NT2/D1 (cell line): Measurements from ENCODE around the gene NPAS3.

Source experiments
- DNase-seq: peaks from one replicate; pipeline ENCODE4 v3.0.0-alpha.2; 2011; ENCODE audit warnings: low read depth, low spot score
- H3K27me3 ChIP-seq: 2 replicates; pipeline ENCODE4 v1.6.0; 2011; ENCODE audit warnings: mild to moderate bottlenecking; ENCODE audit not compliant: insufficient read length, insufficient read depth
- H3K36me3 ChIP-seq: 2 replicates; pipeline ENCODE4 v1.6.1; 2011; ENCODE audit warnings: mild to moderate bottlenecking, low read length, mixed read lengths; ENCODE audit not compliant: insufficient read depth, insufficient read length
- H3K4me1 ChIP-seq: 2 replicates; pipeline ENCODE4 v1.5.1; 2011; ENCODE audit not compliant: insufficient read depth, insufficient read length
- H3K4me3 ChIP-seq: 2 replicates; pipeline ENCODE4 v1.5.1; 2011; ENCODE audit warnings: low read depth; ENCODE audit not compliant: insufficient read length
- H3K9ac ChIP-seq: 2 replicates; pipeline ENCODE4 v1.6.0; 2011; ENCODE audit warnings: low read depth; ENCODE audit not compliant: insufficient read length
- H3K9me3 ChIP-seq: 2 replicates; pipeline ENCODE4 v1.5.1; 2011; ENCODE audit warnings: mild to moderate bottlenecking, low read length; ENCODE audit not compliant: insufficient read depth
- SUZ12 ChIP-seq: IDR thresholded peaks from 2 replicates; pipeline ENCODE4 v1.6.1; 2011; ENCODE audit not compliant: insufficient read length, insufficient read depth; ENCODE audit errors: extremely low read depth
- YY1 ChIP-seq: IDR thresholded peaks from 2 replicates; pipeline ENCODE4 v1.6.1; 2011; ENCODE audit not compliant: insufficient read length, insufficient read depth
- ZNF274 ChIP-seq: IDR thresholded peaks from 2 replicates; pipeline ENCODE4 v1.6.1; 2011; ENCODE audit warnings: mild to moderate bottlenecking, low read depth, low read length

Gene NPAS3

GRCh38 chr14:33477797-33478196, 539.1 kb downstream of the NPAS3 start:
- no peak overlapping the region for H3K9ac ChIP-seq
- H3K27me3 ChIP-seq: no peaks in the 10 kb centered on the region
- H3K9me3 ChIP-seq: no peaks in the 10 kb centered on the region; the same call in 1 of the 2 replicates
- no peaks in the 10 kb centered on the region for H3K36me3 ChIP-seq
- H3K4me1 ChIP-seq: no peaks in the 10 kb centered on the region
- DNase-seq: no peak
- no peak overlapping the region for H3K4me3 ChIP-seq
- no peak for TF ChIP-seq YY1
- no peak for TF ChIP-seq ZNF274
- TF ChIP-seq SUZ12: no peak

- TF ChIP-seq ZNF274 (no peak), SUZ12 (no peak), YY1 (no peak)
- no peaks in the 10 kb centered on the region for H3K27me3 ChIP-seq
- no peak overlapping the region for H3K4me3 ChIP-seq
- no peaks in the 10 kb centered on the region; the same call in 1 of the 2 replicates for H3K9me3 ChIP-seq
- DNase-seq: no peak
- H3K4me1 ChIP-seq: no peaks in the 10 kb centered on the region
- H3K36me3 ChIP-seq: no peaks in the 10 kb centered on the region
- no peak overlapping the region for H3K9ac ChIP-seq
Measured at GRCh38 chr14:33480071-33480886, 541.6 kb downstream of the NPAS3 start.

- Histone ChIP-seq H3K9ac (no peak overlapping the region), H3K36me3 (no peaks in the 10 kb centered on the region), H3K4me3 (no peak overlapping the region), H3K27me3 (no peaks in the 10 kb centered on the region), H3K9me3 (no peaks in the 10 kb centered on the region; the same call in 1 of the 2 replicates), H3K4me1 (no peaks in the 10 kb centered on the region)
- DNase-seq: no peak
- no peak for TF ChIP-seq ZNF274
- TF ChIP-seq YY1: no peak
- no peak for TF ChIP-seq SUZ12
Measured at GRCh38 chr14:33480887-33481184, 542.2 kb downstream of the NPAS3 start.

- TF ChIP-seq YY1 (no peak), SUZ12 (no peak), ZNF274 (no peak)
- no peaks in the 10 kb centered on the region for H3K9me3 ChIP-seq
- H3K9ac ChIP-seq: no peak overlapping the region
- no peak for DNase-seq
- H3K27me3 ChIP-seq: no peaks in the 10 kb centered on the region
- no peak overlapping the region for H3K4me3 ChIP-seq
- no peaks in the 10 kb centered on the region for H3K4me1 ChIP-seq
- no peaks in the 10 kb centered on the region for H3K36me3 ChIP-seq
Measured at GRCh38 chr14:33483110-33483509, 544.4 kb downstream of the NPAS3 start.

GRCh38 chr14:33483541-33483940, 544.9 kb downstream of the NPAS3 start:
- DNase-seq: no peak
- TF ChIP-seq YY1 (no peak), SUZ12 (no peak), ZNF274 (no peak)
- no peaks in the 10 kb centered on the region for H3K36me3 ChIP-seq
- no peaks in the 10 kb centered on the region for H3K4me1 ChIP-seq
- no peak overlapping the region for H3K4me3 ChIP-seq
- no peaks in the 10 kb centered on the region for H3K9me3 ChIP-seq
- no peak overlapping the region for H3K9ac ChIP-seq
- H3K27me3 ChIP-seq: no peaks in the 10 kb centered on the region

- H3K36me3 ChIP-seq: no peaks in the 10 kb centered on the region
- H3K4me1 ChIP-seq: no peaks in the 10 kb centered on the region
- DNase-seq: no peak
- H3K9ac ChIP-seq: no peak overlapping the region
- TF ChIP-seq ZNF274: no peak
- no peak for TF ChIP-seq SUZ12
- no peak for TF ChIP-seq YY1
- H3K27me3 ChIP-seq: no peaks in the 10 kb centered on the region
- no peak overlapping the region for H3K4me3 ChIP-seq
- no peaks in the 10 kb centered on the region for H3K9me3 ChIP-seq
Measured at GRCh38 chr14:33484264-33484663, 545.6 kb downstream of the NPAS3 start.

GRCh38 chr14:33486332-33486890, 547.7 kb downstream of the NPAS3 start:
- Histone ChIP-seq H3K9me3 (no peaks in the 10 kb centered on the region), H3K4me3 (no peak overlapping the region), H3K36me3 (no peaks in the 10 kb centered on the region), H3K4me1 (no peaks in the 10 kb centered on the region), H3K27me3 (no peaks in the 10 kb centered on the region), H3K9ac (no peak overlapping the region)
- TF ChIP-seq ZNF274 (no peak), SUZ12 (no peak), YY1 (no peak)
- no peak for DNase-seq
